Measurements from ENCODE around the gene TTC21A. TPM values are rescaled to one million over a fixed set of nuclear protein-coding genes. Genes with fewer than 3 reads are reported as not detected.

The TTC21A gene
- total RNA-seq, 2 experiments from 2014 or later: 0.97 to 1.2 TPM

GRCh38 chr3:39106851-39107387 lies 561 bp upstream of the TTC21A start:
- Mint-ChIP-seq H3K4me3 (peak overlapping the region; percentile 75), H3K27ac (peak overlapping the region; percentile 28), H3K27me3 (ENCODE audit: low read depth) (peaks cover 27% of the 10 kb centered on the region), H3K36me3 (ENCODE audit: low read depth) (no peaks in the 10 kb centered on the region), H3K4me1 (ENCODE audit: low read depth) (peaks cover 44% of the 10 kb centered on the region), H3K9me3 (ENCODE audit: insufficient read depth) (no peaks in the 10 kb centered on the region)
- ChIA-PET CTCF (interaction anchor here (1.3 to 8.6 kb wide), 4 partner anchors 83 to 185 kb away, joined by 5 to 59 read pairs (median 16); no protein-coding TSS in a partner anchor), POLR2A (interaction anchor here (1.3 kb wide), 1 partner anchor 41 kb away, joined by 3 read pairs; no protein-coding TSS in a partner anchor)
- peak; percentile 20 for ATAC-seq
- DNase-seq: no peak

GRCh38 chr3:39108200-39108710 lies 775 bp downstream of the TTC21A start:
- Mint-ChIP-seq H3K9me3 (ENCODE audit: insufficient read depth) (no peaks in the 10 kb centered on the region), H3K27me3 (ENCODE audit: low read depth) (peaks cover 35% of the 10 kb centered on the region), H3K27ac (peak overlapping the region; percentile 81), H3K4me3 (peak overlapping the region; percentile 88), H3K36me3 (ENCODE audit: low read depth) (no peaks in the 10 kb centered on the region), H3K4me1 (ENCODE audit: low read depth) (peaks cover 40% of the 10 kb centered on the region)
- ChIA-PET POLR2A (interaction anchor here (0.7 to 1.4 kb wide), 6 partner anchors 10 to 276 kb away, joined by 3 to 5 read pairs (median 3); no protein-coding TSS in a partner anchor), CTCF (interaction anchor here (0.6 to 8.6 kb wide), 10 partner anchors 11 to 184 kb away, joined by 3 to 59 read pairs (median 3); partner anchors contain the start of genes SCN11A and WDR48)
- DNase-seq (peak; percentile 76), ATAC-seq (peak; percentile 64)

- no peak for DNase-seq
- H3K36me3 Mint-ChIP-seq (ENCODE audit: low read depth): no peaks in the 10 kb centered on the region
- H3K27ac Mint-ChIP-seq: peak overlapping the region; percentile 81
- ATAC-seq: no peak
- H3K27me3 Mint-ChIP-seq (ENCODE audit: low read depth): peaks cover 35% of the 10 kb centered on the region
- CTCF ChIA-PET: interaction anchor here (1.0 to 8.6 kb wide), 5 partner anchors 11 to 183 kb away, joined by 3 to 59 read pairs (median 7); no protein-coding TSS in a partner anchor
- POLR2A ChIA-PET: interaction anchor here (1.2 to 1.4 kb wide), 4 partner anchors 19 to 57 kb away, joined by 3 to 5 read pairs (median 4); no protein-coding TSS in a partner anchor
- no peak overlapping the region for H3K4me3 Mint-ChIP-seq
- peaks cover 40% of the 10 kb centered on the region for H3K4me1 Mint-ChIP-seq (ENCODE audit: low read depth)
- no peaks in the 10 kb centered on the region for H3K9me3 Mint-ChIP-seq (ENCODE audit: insufficient read depth)
Measured at GRCh38 chr3:39109086-39109485, 1.6 kb downstream of the TTC21A start.

- H3K4me1 Mint-ChIP-seq (ENCODE audit: low read depth): peaks cover 38% of the 10 kb centered on the region
- peaks cover 42% of the 10 kb centered on the region for H3K27me3 Mint-ChIP-seq (ENCODE audit: low read depth)
- no peak overlapping the region for H3K27ac Mint-ChIP-seq
- H3K36me3 Mint-ChIP-seq (ENCODE audit: low read depth): no peaks in the 10 kb centered on the region
- ATAC-seq (no peak), DNase-seq (no peak)
- ChIA-PET POLR2A (interaction anchor here (0.6 to 1.3 kb wide), 3 partner anchors 35 to 38 kb away, joined by 3 to 4 read pairs (median 3); no protein-coding TSS in a partner anchor), CTCF (interaction anchor here (1.0 to 8.6 kb wide), 2 partner anchors 80 to 178 kb away, joined by 4 to 59 read pairs; no protein-coding TSS in a partner anchor)
- no peak overlapping the region for H3K4me3 Mint-ChIP-seq
- H3K9me3 Mint-ChIP-seq (ENCODE audit: insufficient read depth): no peaks in the 10 kb centered on the region
Measured at GRCh38 chr3:39110041-39110639, 2.7 kb downstream of the TTC21A start.

- DNase-seq (no peak), ATAC-seq (no peak)
- H3K27ac Mint-ChIP-seq: no peak overlapping the region
- H3K4me1 Mint-ChIP-seq (ENCODE audit: low read depth): peaks cover 21% of the 10 kb centered on the region
- no peaks in the 10 kb centered on the region for H3K36me3 Mint-ChIP-seq (ENCODE audit: low read depth)
- CTCF ChIA-PET: no interaction called here
- H3K4me3 Mint-ChIP-seq: no peak overlapping the region
- POLR2A ChIA-PET: no interaction called here
- no peaks in the 10 kb centered on the region for H3K9me3 Mint-ChIP-seq (ENCODE audit: insufficient read depth)
- H3K27me3 Mint-ChIP-seq (ENCODE audit: low read depth): peaks cover 32% of the 10 kb centered on the region
Measured at GRCh38 chr3:39112113-39112512, 4.6 kb downstream of the TTC21A start.

- ChIA-PET CTCF (interaction anchor here (1.1 kb wide), 1 partner anchor 176 kb away, joined by 3 read pairs; no protein-coding TSS in a partner anchor), POLR2A (no interaction called here)
- ATAC-seq (no peak), DNase-seq (no peak)
- Mint-ChIP-seq H3K27ac (no peak overlapping the region), H3K27me3 (ENCODE audit: low read depth) (peaks cover 33% of the 10 kb centered on the region), H3K4me3 (no peak overlapping the region), H3K9me3 (ENCODE audit: insufficient read depth) (no peaks in the 10 kb centered on the region), H3K4me1 (ENCODE audit: low read depth) (peaks cover 20% of the 10 kb centered on the region), H3K36me3 (ENCODE audit: low read depth) (no peaks in the 10 kb centered on the region)
Measured at GRCh38 chr3:39112535-39112934, 5.1 kb downstream of the TTC21A start.

- Mint-ChIP-seq H3K27ac (no peak overlapping the region), H3K4me1 (ENCODE audit: low read depth) (peaks cover 13% of the 10 kb centered on the region), H3K9me3 (ENCODE audit: insufficient read depth) (no peaks in the 10 kb centered on the region), H3K4me3 (no peak overlapping the region), H3K27me3 (ENCODE audit: low read depth) (peaks cover 39% of the 10 kb centered on the region), H3K36me3 (ENCODE audit: low read depth) (no peaks in the 10 kb centered on the region)
- ATAC-seq (no peak), DNase-seq (no peak)
- ChIA-PET CTCF (interaction anchor here (1.1 kb wide), 1 partner anchor 175 kb away, joined by 3 read pairs; no protein-coding TSS in a partner anchor), POLR2A (no interaction called here)
Measured at GRCh38 chr3:39113291-39113690, 5.8 kb downstream of the TTC21A start.

GRCh38 chr3:39114456-39114855 lies 7.0 kb downstream of the TTC21A start:
- ATAC-seq: no peak

GRCh38 chr3:39115870-39116269 lies 8.4 kb downstream of the TTC21A start:
- no peaks in the 10 kb centered on the region for H3K4me1 Mint-ChIP-seq (ENCODE audit: low read depth)
- ChIA-PET CTCF (interaction anchor here (0.7 to 0.9 kb wide), 2 partner anchors 52 to 75 kb away, joined by 3 to 4 read pairs; no protein-coding TSS in a partner anchor), POLR2A (interaction anchor here (0.9 to 1.4 kb wide), 2 partner anchors 12 to 31 kb away, joined by 3 read pairs; no protein-coding TSS in a partner anchor)
- no peak overlapping the region for H3K27ac Mint-ChIP-seq
- no peaks in the 10 kb centered on the region for H3K36me3 Mint-ChIP-seq (ENCODE audit: low read depth)
- H3K27me3 Mint-ChIP-seq (ENCODE audit: low read depth): peaks cover 30% of the 10 kb centered on the region
- H3K9me3 Mint-ChIP-seq (ENCODE audit: insufficient read depth): no peaks in the 10 kb centered on the region
- H3K4me3 Mint-ChIP-seq: no peak overlapping the region
- no peak for DNase-seq
- ATAC-seq: no peak

More at GRCh38 chr3:39114456-39114855, 7.0 kb downstream of the TTC21A start:
- Mint-ChIP-seq H3K4me1 (ENCODE audit: low read depth) (peaks cover under 1% of the 10 kb centered on the region), H3K27me3 (ENCODE audit: low read depth) (peaks cover 39% of the 10 kb centered on the region), H3K9me3 (ENCODE audit: insufficient read depth) (no peaks in the 10 kb centered on the region), H3K27ac (no peak overlapping the region), H3K36me3 (ENCODE audit: low read depth) (no peaks in the 10 kb centered on the region), H3K4me3 (no peak overlapping the region)
- DNase-seq: no peak
- CTCF ChIA-PET: no interaction called here
- POLR2A ChIA-PET: no interaction called here

GRCh38 chr3:39118079-39118478 lies 10.6 kb downstream of the TTC21A start:
- no peak overlapping the region for H3K27ac Mint-ChIP-seq
- H3K27me3 Mint-ChIP-seq (ENCODE audit: low read depth): peaks cover 36% of the 10 kb centered on the region
- DNase-seq (no peak), ATAC-seq (no peak)
- no peak overlapping the region for H3K4me3 Mint-ChIP-seq
- ChIA-PET CTCF (interaction anchor here (0.6 to 3.4 kb wide), 4 partner anchors 8 to 174 kb away, joined by 3 to 21 read pairs (median 6); no protein-coding TSS in a partner anchor), POLR2A (interaction anchor here (1.0 to 1.3 kb wide), 3 partner anchors 10 to 17 kb away, joined by 3 to 5 read pairs (median 3); no protein-coding TSS in a partner anchor)
- no peaks in the 10 kb centered on the region for H3K36me3 Mint-ChIP-seq (ENCODE audit: low read depth)
- no peaks in the 10 kb centered on the region for H3K4me1 Mint-ChIP-seq (ENCODE audit: low read depth)
- H3K9me3 Mint-ChIP-seq (ENCODE audit: insufficient read depth): no peaks in the 10 kb centered on the region

GRCh38 chr3:39118931-39119660 lies 11.6 kb downstream of the TTC21A start:
- no peaks in the 10 kb centered on the region for H3K9me3 Mint-ChIP-seq (ENCODE audit: insufficient read depth)
- no peaks in the 10 kb centered on the region for H3K36me3 Mint-ChIP-seq (ENCODE audit: low read depth)
- no peak overlapping the region for H3K27ac Mint-ChIP-seq
- CTCF ChIA-PET: interaction anchor here (0.8 to 3.4 kb wide), 4 partner anchors 11 to 173 kb away, joined by 3 to 21 read pairs (median 7); no protein-coding TSS in a partner anchor
- no peak overlapping the region for H3K4me3 Mint-ChIP-seq
- POLR2A ChIA-PET: interaction anchor here (1.3 kb wide), 1 partner anchor 9 kb away, joined by 5 read pairs; no protein-coding TSS in a partner anchor
- H3K4me1 Mint-ChIP-seq (ENCODE audit: low read depth): no peaks in the 10 kb centered on the region
- ATAC-seq: no peak
- no peak for DNase-seq
- H3K27me3 Mint-ChIP-seq (ENCODE audit: low read depth): peaks cover 41% of the 10 kb centered on the region
